ENCODE results near the gene PTPRK.

DNA sequence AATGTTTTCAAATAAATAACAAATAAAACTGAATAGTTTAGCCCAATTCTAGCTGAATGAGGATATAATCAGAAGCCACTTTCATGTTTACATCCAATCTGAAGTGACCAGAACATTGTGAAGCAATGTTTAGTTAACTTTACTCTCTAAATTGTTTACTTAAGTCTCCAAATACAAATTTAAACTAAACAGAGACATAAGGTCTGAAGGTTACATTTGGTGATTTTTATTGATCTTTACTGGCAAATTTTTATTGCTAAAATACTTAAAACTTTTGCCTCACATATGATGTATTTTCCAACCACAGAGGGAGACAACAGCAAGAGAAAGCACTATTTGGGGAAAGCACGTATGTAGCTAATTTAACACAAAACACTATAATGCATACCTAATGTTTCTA is 512.7 kb downstream of the PTPRK start:
- TF ChIP-seq, protein P1, sequence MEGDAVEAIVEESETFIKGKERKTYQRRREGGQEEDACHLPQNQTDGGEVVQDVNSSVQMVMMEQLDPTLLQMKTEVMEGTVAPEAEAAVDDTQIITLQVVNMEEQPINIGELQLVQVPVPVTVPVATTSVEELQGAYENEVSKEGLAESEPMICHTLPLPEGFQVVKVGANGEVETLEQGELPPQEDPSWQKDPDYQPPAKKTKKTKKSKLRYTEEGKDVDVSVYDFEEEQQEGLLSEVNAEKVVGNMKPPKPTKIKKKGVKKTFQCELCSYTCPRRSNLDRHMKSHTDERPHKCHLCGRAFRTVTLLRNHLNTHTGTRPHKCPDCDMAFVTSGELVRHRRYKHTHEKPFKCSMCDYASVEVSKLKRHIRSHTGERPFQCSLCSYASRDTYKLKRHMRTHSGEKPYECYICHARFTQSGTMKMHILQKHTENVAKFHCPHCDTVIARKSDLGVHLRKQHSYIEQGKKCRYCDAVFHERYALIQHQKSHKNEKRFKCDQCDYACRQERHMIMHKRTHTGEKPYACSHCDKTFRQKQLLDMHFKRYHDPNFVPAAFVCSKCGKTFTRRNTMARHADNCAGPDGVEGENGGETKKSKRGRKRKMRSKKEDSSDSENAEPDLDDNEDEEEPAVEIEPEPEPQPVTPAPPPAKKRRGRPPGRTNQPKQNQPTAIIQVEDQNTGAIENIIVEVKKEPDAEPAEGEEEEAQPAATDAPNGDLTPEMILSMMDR (IDR thresholded peaks at IDR 0.05) = no peak
- no peak for TF ChIP-seq POLR2A (IDR thresholded peaks at IDR 0.05)
